OCI-LY3 (cell line): ENCODE measurements around the gene MMP2.

Source experiments
- CTCF ChIP-seq: fragments of 200-600, 300-600 bp; sonication (generic); IDR thresholded peaks from 2 replicates; pipeline ENCODE4 v1.5.1; 2014; ENCODE audit warnings: antibody characterized with exemption, low read length, low read depth
- EZH2phosphoT487 ChIP-seq: fragments of 200-600 bp; shearing (Covaris generic); IDR thresholded peaks from 2 replicates; pipeline ENCODE4 v1.6.1; 2018; ENCODE audit warnings: antibody characterized with exemption, mixed run types, low read depth

- TF ChIP-seq CTCF (no peak), EZH2phosphoT487 (no peak)
Observed at GRCh38 chr16:55467898-55468297, 11.1 kb upstream of the MMP2 start.
